CD4-positive, alpha-beta memory T cell (primary cell): ENCODE data around the gene CHM. TPM values are rescaled to one million over a fixed set of nuclear protein-coding genes. Genes with fewer than 3 reads are reported as not detected.

ENCODE experiments used
- CTCF ChIA-PET: fragments of 350-600 bp; sonication (Branson Sonifier 250); formaldehyde crosslinking; loops from one replicate; lab custom pipeline; 2021; ENCODE audit warnings: inconsistent platforms; ENCODE audit not compliant: partially characterized antibody; lab: Charles Lee
- POLR2A ChIA-PET: fragments of 350-600 bp; sonication (Branson Sonifier 250); formaldehyde crosslinking; loops from one replicate; lab custom pipeline; 2021; ENCODE audit not compliant: partially characterized antibody; lab: Charles Lee
- DNase-seq, 5 donors: peaks; one replicate each; pipeline versions ENCODE4 v3.0.0 to v3.0.0-alpha.2; 2020 to 2022; ENCODE audit warnings: mixed read lengths in 1 of 5
- H3K27ac ChIP-seq: one replicate; pipeline ENCODE4 v1.7.0; 2013; ENCODE audit warnings: low read depth, low read length
- H3K27me3 ChIP-seq: 2 replicates; pipeline ENCODE4 v1.7.0; 2013; ENCODE audit warnings: mild to moderate bottlenecking, low read length, moderate library complexity; ENCODE audit not compliant: insufficient read depth
- H3K36me3 ChIP-seq: 2 replicates; pipeline ENCODE4 v1.7.0; 2013; ENCODE audit warnings: mild to moderate bottlenecking, low read length, moderate library complexity; ENCODE audit not compliant: insufficient read depth
- H3K4me1 ChIP-seq: 2 replicates; pipeline ENCODE4 v1.7.0; 2013; ENCODE audit warnings: mild to moderate bottlenecking, low read length, moderate library complexity; ENCODE audit not compliant: insufficient read depth
- H3K4me3 ChIP-seq, 2 donors: one replicate each; pipeline ENCODE4 v1.7.0; 2013; ENCODE audit warnings: low read length in 2 of 2, mild to moderate bottlenecking in 1 of 2
- H3K9me3 ChIP-seq, 2 donors: one replicate each; pipeline ENCODE4 v1.7.0; 2013; ENCODE audit warnings: low read length in 2 of 2, control low read depth in 1 of 2; ENCODE audit not compliant: control insufficient read depth in 1 of 2
- H3K27ac Mint-ChIP-seq, 7 donors: one replicate each; pipeline ENCODE4 v1.8.0; 2020 to 2021; ENCODE audit warnings: mixed read lengths in 7 of 7, mild to moderate bottlenecking in 6 of 7, inconsistent platforms in 3 of 7, moderate library complexity in 3 of 7
- H3K27me3 Mint-ChIP-seq, 2 donors: one replicate each; pipeline ENCODE4 v1.8.0; 2020 to 2021; ENCODE audit warnings: mixed read lengths in 2 of 2
- H3K36me3 Mint-ChIP-seq, 2 donors: one replicate each; pipeline ENCODE4 v1.8.0; 2020 to 2021; ENCODE audit warnings: mixed read lengths in 2 of 2, inconsistent platforms in 1 of 2, mild to moderate bottlenecking in 1 of 2
- H3K4me1 Mint-ChIP-seq, 4 donors: one replicate each; pipeline ENCODE4 v1.8.0; 2020 to 2021; ENCODE audit warnings: mixed read lengths in 4 of 4, mild to moderate bottlenecking in 1 of 4
- H3K4me3 Mint-ChIP-seq, 8 donors: one replicate each; pipeline ENCODE4 v1.8.0; 2020 to 2021; ENCODE audit warnings: mixed read lengths in 8 of 8, mild to moderate bottlenecking in 7 of 8, moderate library complexity in 6 of 8, inconsistent platforms in 3 of 8
- H3K9me3 Mint-ChIP-seq, 8 donors: one replicate each; pipeline ENCODE4 v1.8.0; 2020 to 2021; ENCODE audit warnings: mixed read lengths in 8 of 8, mild to moderate bottlenecking in 5 of 8, inconsistent platforms in 3 of 8, moderate library complexity in 1 of 8
- intact Hi-C: fragments of 100-400 bp; cut with micrococcal nuclease; formaldehyde crosslinking; loops from one replicate; pipeline ENCODE4 v1.15.1; 2023
- polyA plus RNA-seq, 2 donors: library from polyadenylated mRNA; unstranded; fragments of 300-500 nt; fragmentation: Illumina TruSeq; gene quantifications; one replicate each; pipeline ENCODE4 v1.2.3, GENCODE V29; 2021
- total RNA-seq, 2 experiments: library from RNA; stranded (reverse); gene quantifications; one replicate each; pipeline ENCODE4 v1.2.3, GENCODE V29; 2021

The CHM gene
- total and polyA plus RNA-seq, 4 experiments from 2014 or later = 5.6 to 22.3 (median 13.8) TPM

DNA sequence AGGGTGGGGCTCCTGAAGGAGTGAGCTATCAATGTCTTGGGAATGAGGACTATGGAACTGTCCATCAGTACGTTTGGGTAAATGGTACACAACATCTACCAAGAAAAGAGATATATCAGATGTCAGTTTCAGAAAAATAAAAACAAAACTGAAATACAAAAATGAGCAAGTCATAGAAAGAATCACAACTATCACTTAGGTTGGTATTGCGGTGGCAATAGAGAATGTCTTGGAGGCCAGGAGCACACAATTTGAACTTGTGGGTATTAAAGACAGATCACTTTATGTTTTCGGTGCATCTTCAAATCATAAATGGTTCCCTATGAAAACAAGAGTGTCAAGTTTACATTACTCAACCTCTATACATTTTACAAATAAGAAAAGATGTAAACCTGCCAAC, 176.8 kb downstream of the CHM start:
- Mint-ChIP-seq H3K9me3 (peaks cover 0 to 15% (median 5%) of the 10 kb centered on the region in 8 donors), H3K36me3 (peaks cover 43 to 63% of the 10 kb centered on the region in 2 donors), H3K4me3 (no peak overlapping the region), H3K27ac (no peak overlapping the region), H3K27me3 (no peaks in the 10 kb centered on the region), H3K4me1 (no peaks in the 10 kb centered on the region)
- Histone ChIP-seq H3K9me3 (no peaks in the 10 kb centered on the region), H3K27ac (no peak overlapping the region), H3K4me1 (no peaks in the 10 kb centered on the region), H3K27me3 (no peaks in the 10 kb centered on the region), H3K4me3 (no peak overlapping the region), H3K36me3 (no peaks in the 10 kb centered on the region)
- CTCF ChIA-PET = no interaction called here
- intact Hi-C loops = no loop called here
- POLR2A ChIA-PET = no interaction called here
- DNase-seq = no peak

DNA sequence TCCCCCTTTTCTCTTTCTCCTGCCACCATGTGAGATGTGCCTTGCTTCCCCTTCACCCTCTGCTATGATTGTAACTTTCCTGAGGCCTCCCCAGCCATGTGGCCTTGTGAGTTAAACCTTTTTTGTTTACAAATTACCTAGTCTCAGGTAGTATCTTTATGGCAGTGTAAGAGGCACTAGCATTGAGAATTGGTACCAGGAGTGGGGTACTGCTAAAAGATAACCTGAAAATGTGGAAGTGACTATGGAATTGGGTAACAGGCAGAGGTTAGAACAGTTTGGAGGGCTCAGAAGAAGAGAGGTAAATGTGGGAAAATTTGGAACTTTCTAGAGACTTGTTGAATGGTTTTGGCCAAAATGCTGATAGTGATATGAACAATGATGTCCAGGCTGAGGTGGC, 182.0 kb downstream of the CHM start:
- no peaks in the 10 kb centered on the region for H3K4me1 Mint-ChIP-seq
- H3K4me3 Mint-ChIP-seq = no peak overlapping the region
- ChIA-PET POLR2A (no interaction called here), CTCF (no interaction called here)
- Histone ChIP-seq H3K4me1 (no peaks in the 10 kb centered on the region), H3K36me3 (no peaks in the 10 kb centered on the region), H3K4me3 (no peak overlapping the region), H3K27me3 (no peaks in the 10 kb centered on the region), H3K27ac (no peak overlapping the region), H3K9me3 (no peaks in the 10 kb centered on the region)
- no peaks in the 10 kb centered on the region for H3K27me3 Mint-ChIP-seq
- H3K27ac Mint-ChIP-seq = no peak overlapping the region
- no peak for DNase-seq
- H3K9me3 Mint-ChIP-seq = peaks cover 0 to 21% (median 7%) of the 10 kb centered on the region in 8 donors
- intact Hi-C loops = no loop called here
- H3K36me3 Mint-ChIP-seq = peaks cover 56 to 57% of the 10 kb centered on the region in 2 donors

DNA sequence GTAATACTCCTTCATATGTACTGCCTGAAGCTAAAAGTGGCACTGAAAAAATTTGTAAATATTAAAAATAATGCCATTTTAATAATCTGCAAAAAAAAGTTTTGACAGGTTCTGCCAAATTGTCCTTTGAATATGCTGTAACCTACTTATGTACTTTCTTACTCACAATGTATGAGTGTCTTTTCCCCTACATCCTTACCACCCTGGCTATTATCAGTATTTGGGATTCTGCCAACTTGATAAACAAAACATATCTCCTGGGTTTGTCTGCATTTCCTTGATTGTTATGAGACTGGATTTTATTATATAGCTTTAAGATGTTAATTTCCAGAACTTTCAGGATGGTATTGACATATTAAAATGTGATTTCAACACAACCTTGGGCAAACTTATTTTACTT, 187.9 kb downstream of the CHM start:
- H3K9me3 Mint-ChIP-seq = no peaks in the 10 kb centered on the region
- H3K4me3 Mint-ChIP-seq = no peak overlapping the region
- no peaks in the 10 kb centered on the region for H3K4me1 Mint-ChIP-seq
- no peak overlapping the region for H3K27ac Mint-ChIP-seq
- H3K36me3 ChIP-seq = no peaks in the 10 kb centered on the region
- intact Hi-C loops = no loop called here
- H3K36me3 Mint-ChIP-seq = peaks cover 7 to 8% of the 10 kb centered on the region in 2 donors
- H3K27me3 Mint-ChIP-seq = no peaks in the 10 kb centered on the region
- H3K4me3 ChIP-seq = no peak overlapping the region
- no peaks in the 10 kb centered on the region for H3K27me3 ChIP-seq
- DNase-seq = no peak
- H3K9me3 ChIP-seq = no peaks in the 10 kb centered on the region
- ChIA-PET CTCF (no interaction called here), POLR2A (no interaction called here)
- no peak overlapping the region for H3K27ac ChIP-seq
- no peaks in the 10 kb centered on the region for H3K4me1 ChIP-seq

DNA sequence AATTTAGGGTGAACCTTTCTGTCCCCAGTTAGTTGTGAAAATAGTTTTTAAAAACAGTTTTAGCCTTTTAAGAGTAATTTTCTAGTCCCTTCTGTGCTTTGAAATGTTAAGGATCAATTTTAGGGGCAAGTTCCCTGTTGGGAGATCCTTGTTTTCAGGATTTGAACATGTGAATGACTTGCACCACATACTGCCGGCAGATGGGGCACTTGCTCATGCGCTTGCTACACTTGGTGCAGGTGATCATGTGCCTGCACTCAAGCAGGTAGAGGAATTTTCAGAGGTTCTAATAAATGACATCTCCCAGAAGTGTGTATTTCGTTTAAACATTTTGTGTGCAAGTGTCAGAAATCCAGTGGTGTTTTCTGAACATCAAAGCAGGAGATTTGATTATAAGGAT, 195.9 kb downstream of the CHM start:
- intact Hi-C loops = no loop called here
- Histone ChIP-seq H3K4me1 (no peaks in the 10 kb centered on the region), H3K27me3 (no peaks in the 10 kb centered on the region), H3K4me3 (no peak overlapping the region), H3K36me3 (no peaks in the 10 kb centered on the region), H3K27ac (no peak overlapping the region), H3K9me3 (no peaks in the 10 kb centered on the region)
- no peak overlapping the region for H3K27ac Mint-ChIP-seq
- H3K9me3 Mint-ChIP-seq = peaks cover 0 to 2% (median 0%) of the 10 kb centered on the region in 8 donors
- DNase-seq = peak in 1 of 5 donors; percentile 3
- no peaks in the 10 kb centered on the region for H3K27me3 Mint-ChIP-seq
- ChIA-PET POLR2A (no interaction called here), CTCF (no interaction called here)
- no peaks in the 10 kb centered on the region for H3K36me3 Mint-ChIP-seq
- no peaks in the 10 kb centered on the region for H3K4me1 Mint-ChIP-seq
- no peak overlapping the region for H3K4me3 Mint-ChIP-seq

DNA sequence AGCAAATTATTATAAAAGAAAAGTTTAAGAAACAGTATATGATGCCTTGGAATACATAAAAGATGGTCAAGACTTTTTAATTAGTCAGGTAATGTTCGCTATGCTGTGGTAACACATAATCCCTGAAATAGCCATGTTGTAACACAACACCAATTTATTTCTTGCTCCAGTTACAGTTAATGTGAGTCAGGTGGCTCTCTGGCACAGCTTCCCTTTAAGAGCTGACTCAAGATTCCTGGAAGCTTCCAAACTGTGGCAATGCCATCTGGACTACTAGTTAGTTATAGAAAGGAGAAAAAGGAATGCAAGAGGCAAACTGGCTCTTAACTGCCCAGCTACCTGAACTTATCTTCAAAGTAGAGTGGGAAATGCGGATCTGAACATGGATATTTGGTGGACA, 210.5 kb downstream of the CHM start:
- no peaks in the 10 kb centered on the region for H3K4me1 Mint-ChIP-seq
- H3K36me3 ChIP-seq = no peaks in the 10 kb centered on the region
- POLR2A ChIA-PET = no interaction called here
- H3K4me1 ChIP-seq = no peaks in the 10 kb centered on the region
- H3K27ac Mint-ChIP-seq = no peak overlapping the region
- no peak overlapping the region for H3K4me3 ChIP-seq
- H3K9me3 ChIP-seq = no peaks in the 10 kb centered on the region
- no peak overlapping the region for H3K27ac ChIP-seq
- intact Hi-C loops = no loop called here
- no peaks in the 10 kb centered on the region for H3K36me3 Mint-ChIP-seq
- H3K27me3 Mint-ChIP-seq = no peaks in the 10 kb centered on the region
- no peak for DNase-seq
- CTCF ChIA-PET = no interaction called here
- H3K9me3 Mint-ChIP-seq = peaks cover 0 to 7% (median 0%) of the 10 kb centered on the region in 8 donors
- H3K4me3 Mint-ChIP-seq = no peak overlapping the region
- H3K27me3 ChIP-seq = no peaks in the 10 kb centered on the region

DNA sequence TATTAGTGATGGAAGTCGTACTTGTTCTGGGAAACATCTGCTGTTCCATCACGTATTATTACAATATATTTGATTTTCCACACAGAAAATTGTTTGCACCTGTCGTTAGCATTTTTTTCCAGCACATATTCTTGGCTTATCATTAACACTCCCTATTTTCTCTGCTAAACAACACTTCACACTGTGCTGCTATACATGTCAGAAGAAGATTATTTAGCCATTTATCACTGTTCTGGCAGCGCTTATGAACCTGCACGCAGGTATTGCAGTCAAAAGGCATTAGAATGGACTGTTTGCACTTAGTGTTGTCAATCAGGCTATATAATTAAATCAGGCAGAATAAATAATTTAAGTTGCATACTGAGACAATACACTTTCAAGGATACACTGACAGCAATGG, 218.6 kb downstream of the CHM start:
- no peak overlapping the region for H3K27ac Mint-ChIP-seq
- Histone ChIP-seq H3K27ac (no peak overlapping the region), H3K27me3 (no peaks in the 10 kb centered on the region), H3K4me1 (no peaks in the 10 kb centered on the region), H3K36me3 (no peaks in the 10 kb centered on the region), H3K4me3 (no peak overlapping the region), H3K9me3 (no peaks in the 10 kb centered on the region)
- H3K27me3 Mint-ChIP-seq = no peaks in the 10 kb centered on the region
- POLR2A ChIA-PET = no interaction called here
- intact Hi-C loops = no loop called here
- H3K9me3 Mint-ChIP-seq = peaks cover 0 to 1% (median 0%) of the 10 kb centered on the region in 8 donors
- H3K4me3 Mint-ChIP-seq = no peak overlapping the region
- DNase-seq = no peak
- CTCF ChIA-PET = no interaction called here
- no peaks in the 10 kb centered on the region for H3K36me3 Mint-ChIP-seq
- no peaks in the 10 kb centered on the region for H3K4me1 Mint-ChIP-seq

DNA sequence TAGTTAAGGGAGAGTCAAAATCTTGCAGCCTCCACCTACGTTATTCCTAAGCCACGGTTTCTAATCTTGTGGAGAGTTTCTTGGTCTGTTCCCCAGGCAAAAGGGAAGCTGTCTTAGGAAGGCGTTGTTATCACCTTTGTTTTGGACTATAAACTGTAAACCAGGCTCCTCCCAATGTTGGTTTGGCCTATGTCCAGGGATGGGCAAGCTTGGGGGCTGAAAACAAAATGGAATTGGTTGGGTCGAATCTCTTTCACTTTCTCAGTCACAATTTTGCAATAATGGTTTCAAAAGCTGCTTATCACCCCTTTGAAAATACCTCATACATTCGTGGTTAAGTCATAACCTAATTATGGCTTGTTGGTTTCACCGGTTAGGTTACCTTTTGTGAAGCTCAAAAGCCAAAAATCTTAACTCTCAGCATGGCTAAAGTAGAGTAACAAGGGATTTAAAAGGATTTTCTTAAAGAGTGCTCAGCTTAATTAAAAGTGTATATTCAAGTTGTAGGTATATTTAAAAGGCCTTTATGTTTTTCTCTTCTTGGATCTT, 232.1 kb downstream of the CHM start:
- Mint-ChIP-seq H3K4me1 (no peaks in the 10 kb centered on the region), H3K27ac (no peak overlapping the region), H3K9me3 (peaks cover 0 to 33% (median 28%) of the 10 kb centered on the region in 8 donors), H3K4me3 (no peak overlapping the region), H3K27me3 (no peaks in the 10 kb centered on the region), H3K36me3 (no peaks in the 10 kb centered on the region)
- DNase-seq = no peak
- H3K4me1 ChIP-seq = no peaks in the 10 kb centered on the region
- no peaks in the 10 kb centered on the region for H3K27me3 ChIP-seq
- H3K27ac ChIP-seq = no peak overlapping the region
- ChIA-PET POLR2A (no interaction called here), CTCF (no interaction called here)
- H3K9me3 ChIP-seq = no peaks in the 10 kb centered on the region
- intact Hi-C loops = no loop called here
- H3K36me3 ChIP-seq = no peaks in the 10 kb centered on the region
- no peak overlapping the region for H3K4me3 ChIP-seq
